H9 (cell line): ENCODE measurements around the gene TTC7B. TPM values are rescaled to one million over a fixed set of nuclear protein-coding genes. Genes with fewer than 3 reads are reported as not detected.

ENCODE experiments used
- DNase-seq: peaks from one replicate; pipeline ENCODE4 v3.0.0-alpha.2; 2017
- H2AFZ ChIP-seq: one replicate; pipeline ENCODE4 v1.6.1; 2013; ENCODE audit warnings: mild to moderate bottlenecking, low read length, control low read depth, moderate library complexity
- H2AK5ac ChIP-seq: 2 replicates; pipeline ENCODE4 v1.6.1; 2013; ENCODE audit warnings: low read length, control low read depth, mixed read lengths; ENCODE audit not compliant: insufficient read length
- H2BK120ac ChIP-seq: one replicate; pipeline ENCODE4 v1.6.1; 2013; ENCODE audit warnings: low read depth, mild to moderate bottlenecking, low read length, control low read depth, inconsistent platforms; ENCODE audit not compliant: poor library complexity, severe bottlenecking
- H2BK12ac ChIP-seq: 2 replicates; pipeline ENCODE4 v1.6.1; 2013; ENCODE audit warnings: low read length, control low read depth, mixed read lengths, low read depth; ENCODE audit not compliant: insufficient read length
- H2BK15ac ChIP-seq: 2 replicates; pipeline ENCODE4 v1.6.1; 2013; ENCODE audit warnings: low read depth, low read length, control low read depth
- H2BK20ac ChIP-seq: one replicate; pipeline ENCODE4 v1.6.1; 2013; ENCODE audit warnings: low read depth, mild to moderate bottlenecking, low read length, control low read depth, inconsistent platforms; ENCODE audit not compliant: poor library complexity, severe bottlenecking
- H2BK5ac ChIP-seq: 2 replicates; pipeline ENCODE4 v1.6.1; 2013; ENCODE audit warnings: low read length, control low read depth, mixed read lengths; ENCODE audit not compliant: insufficient read length
- H3K14ac ChIP-seq: 2 replicates; pipeline ENCODE4 v1.6.1; 2013; ENCODE audit warnings: low read length, control low read depth; ENCODE audit not compliant: insufficient read depth
- H3K18ac ChIP-seq: 2 replicates; pipeline ENCODE4 v1.6.1; 2013; ENCODE audit warnings: low read depth, mild to moderate bottlenecking, mixed read lengths, low read length, control low read depth; ENCODE audit not compliant: insufficient read length
- H3K23ac ChIP-seq: 2 replicates; pipeline ENCODE4 v1.6.1; 2013; ENCODE audit warnings: low read length, control low read depth, mixed read lengths, low read depth; ENCODE audit not compliant: insufficient read length
- H3K23me2 ChIP-seq: 2 replicates; pipeline ENCODE4 v1.6.1; 2013; ENCODE audit warnings: low read depth, mild to moderate bottlenecking, mixed read lengths, low read length, control low read depth; ENCODE audit not compliant: insufficient read length, poor library complexity, severe bottlenecking
- H3K27ac ChIP-seq: 2 replicates; pipeline ENCODE4 v1.5.1; 2013; ENCODE audit warnings: low read length, control low read depth, mixed read lengths, low read depth; ENCODE audit not compliant: insufficient read length
- H3K27me3 ChIP-seq: 2 replicates; pipeline ENCODE4 v1.6.1; 2013; ENCODE audit warnings: low read length, control low read depth, inconsistent platforms; ENCODE audit not compliant: insufficient read depth
- H3K4ac ChIP-seq: 2 replicates; pipeline ENCODE4 v1.6.1; 2013; ENCODE audit warnings: low read depth, mild to moderate bottlenecking, control low read depth, inconsistent platforms, low read length, moderate library complexity
- H3K4me1 ChIP-seq: 2 replicates; pipeline ENCODE4 v1.6.1; 2013; ENCODE audit warnings: low read length, control low read depth, inconsistent platforms; ENCODE audit not compliant: insufficient read depth
- H3K4me2 ChIP-seq: 2 replicates; pipeline ENCODE4 v1.6.1; 2013; ENCODE audit warnings: low read length, control low read depth, mixed read lengths; ENCODE audit not compliant: insufficient read length, insufficient read depth
- H3K56ac ChIP-seq: 2 replicates; pipeline ENCODE4 v1.6.1; 2013; ENCODE audit warnings: low read depth, mild to moderate bottlenecking, mixed read lengths, low read length, control low read depth; ENCODE audit not compliant: insufficient read length
- H3K79me1 ChIP-seq: 2 replicates; pipeline ENCODE4 v1.6.1; 2013; ENCODE audit warnings: low read depth, mild to moderate bottlenecking, moderate library complexity, low read length, control low read depth, inconsistent platforms; ENCODE audit not compliant: insufficient read depth, poor library complexity, severe bottlenecking
- H3K79me2 ChIP-seq: 2 replicates; pipeline ENCODE4 v1.6.1; 2013; ENCODE audit warnings: low read length, control low read depth, inconsistent platforms; ENCODE audit not compliant: insufficient read depth
- H3K9ac ChIP-seq: 2 replicates; pipeline ENCODE4 v1.6.1; 2013; ENCODE audit warnings: low read length, control low read depth, mixed read lengths; ENCODE audit not compliant: insufficient read length; ENCODE audit errors: extremely low read depth
- H3K9me3 ChIP-seq: one replicate; pipeline ENCODE4 v1.6.1; 2013; ENCODE audit warnings: low read depth, low read length, inconsistent platforms; ENCODE audit not compliant: control insufficient read depth
- H3T11ph ChIP-seq: one replicate; pipeline ENCODE4 v1.6.1; 2013; ENCODE audit warnings: mild to moderate bottlenecking, low read length, control low read depth, inconsistent platforms
- H4K20me1 ChIP-seq: one replicate; pipeline ENCODE4 v1.6.1; 2013; ENCODE audit not compliant: control insufficient read depth, insufficient read length, insufficient read depth
- H4K5ac ChIP-seq: 2 replicates; pipeline ENCODE4 v1.6.1; 2013; ENCODE audit warnings: low read depth, mild to moderate bottlenecking, mixed read lengths, low read length, control low read depth; ENCODE audit not compliant: insufficient read length
- H4K8ac ChIP-seq: replicated peaks from 2 replicates; pipeline ENCODE4 v1.6.1; 2013; ENCODE audit warnings: low read length, control low read depth, mixed read lengths, low read depth; ENCODE audit not compliant: insufficient read length
- H4K91ac ChIP-seq: 2 replicates; pipeline ENCODE4 v1.6.1; 2013; ENCODE audit warnings: low read depth, mild to moderate bottlenecking, moderate library complexity, mixed read lengths, low read length, control low read depth; ENCODE audit not compliant: insufficient read length
- H3K27ac Mint-ChIP-seq, 3 experiments: 2 replicates in 2 of 3; 3 replicates in 1 of 3; pipeline ENCODE4 v1.8.0; 2020 to 2021; ENCODE audit warnings: mixed read lengths in 3 of 3, mild to moderate bottlenecking in 1 of 3, moderate library complexity in 1 of 3
- H3K27me3 Mint-ChIP-seq: 2 replicates; pipeline ENCODE4 v1.8.0; 2021; ENCODE audit warnings: low read depth, mild to moderate bottlenecking, moderate library complexity, mixed read lengths
- H3K36me3 Mint-ChIP-seq, 3 experiments: 2 replicates in 2 of 3; 3 replicates in 1 of 3; pipeline ENCODE4 v1.8.0; 2020 to 2021; ENCODE audit warnings: low read depth in 3 of 3, mixed read lengths in 3 of 3; ENCODE audit not compliant: insufficient read depth in 1 of 3
- H3K4me1 Mint-ChIP-seq, 2 experiments: 2 replicates each; pipeline ENCODE4 v1.8.0; 2020; ENCODE audit warnings: mixed read lengths in 2 of 2
- H3K4me3 Mint-ChIP-seq, 2 experiments: 2 replicates in 1 of 2; 3 replicates in 1 of 2; pipeline ENCODE4 v1.8.0; 2020 to 2021; ENCODE audit warnings: mild to moderate bottlenecking in 2 of 2, mixed read lengths in 2 of 2, moderate library complexity in 1 of 2
- H3K9me3 Mint-ChIP-seq, 2 experiments: 2 replicates in 1 of 2; 3 replicates in 1 of 2; pipeline ENCODE4 v1.8.0; 2020; ENCODE audit warnings: mild to moderate bottlenecking in 2 of 2, mixed read lengths in 2 of 2, moderate library complexity in 1 of 2
- CTCF ChIP-seq: fragments of 200-600 bp; sonication (generic); conservative IDR thresholded peaks from 3 replicates; pipeline ENCODE4 v1.8.0; 2021; ENCODE audit warnings: antibody characterized with exemption, mild to moderate bottlenecking
- WGBS: extraction: QIAGEN DNeasy Blood & Tissue Kit; methylation state at CpG from one replicate; pipeline ENCODE4 v1.1.7; 2013; ENCODE audit warnings: missing lambda C conversion rate, low lambda C conversion rate, mixed read lengths; ENCODE audit not compliant: insufficient read length; ENCODE audit errors: extremely low coverage; 5-methylcytosine and 5-hydroxymethylcytosine counted together
- total RNA-seq: library from RNA; stranded (reverse); gene quantifications from 2 replicates; pipeline ENCODE4 v1.2.1, GENCODE V29; 2021

TTC7B gene
- total RNA-seq, 1 experiment from 2014 or later: 33.7 TPM

GRCh38 chr14:90699016-90699415 is 117.2 kb downstream of the TTC7B start:
- H3K9ac ChIP-seq: no peak overlapping the region
- H4K20me1 ChIP-seq: no peaks in the 10 kb centered on the region
- H2AFZ ChIP-seq: no peak overlapping the region
- H3K23ac ChIP-seq: no peak overlapping the region
- no peak overlapping the region for H2BK20ac ChIP-seq
- H3T11ph ChIP-seq: no peak overlapping the region
- H2AK5ac ChIP-seq: no peak overlapping the region
- H3K79me2 ChIP-seq: no peaks in the 10 kb centered on the region
- H3K4ac ChIP-seq: no peak overlapping the region
- no peak overlapping the region for H4K5ac ChIP-seq
- no peak for DNase-seq
- no peak overlapping the region for H3K27ac ChIP-seq
- H3K9me3 ChIP-seq: no peaks in the 10 kb centered on the region
- Mint-ChIP-seq H3K9me3 (no peaks in the 10 kb centered on the region), H3K27me3 (no peaks in the 10 kb centered on the region), H3K27ac (peak overlapping the region in 1 of 3 experiments; percentile 42; a peak in 3 of 7 replicates), H3K36me3 (no peaks in the 10 kb centered on the region; a peak in 1 of 7 replicates), H3K4me1 (peaks cover 8 to 16% of the 10 kb centered on the region in 2 experiments), H3K4me3 (no peak overlapping the region)
- no peak overlapping the region for H3K4me2 ChIP-seq
- no peaks in the 10 kb centered on the region for H3K4me1 ChIP-seq
- no peak overlapping the region for H2BK12ac ChIP-seq
- H3K14ac ChIP-seq: no peak overlapping the region
- H3K23me2 ChIP-seq: no peaks in the 10 kb centered on the region
- no peaks in the 10 kb centered on the region for H3K79me1 ChIP-seq
- no peak overlapping the region for H4K91ac ChIP-seq
- no peak overlapping the region for H3K18ac ChIP-seq
- no peak overlapping the region for H2BK15ac ChIP-seq
- H3K27me3 ChIP-seq: no peaks in the 10 kb centered on the region
- no peak overlapping the region for H3K56ac ChIP-seq
- TF ChIP-seq CTCF: no peak
- H4K8ac ChIP-seq: no peak overlapping the region
- no peak overlapping the region for H2BK120ac ChIP-seq
- no peak overlapping the region for H2BK5ac ChIP-seq
- WGBS: no CpG with 5 or more reads among the region's 7 CpGs
